ENCODE measurements around the gene GLTPD2. TPM values are rescaled to one million over a fixed set of nuclear protein-coding genes. Genes with fewer than 3 reads are reported as not detected.
A peak's percentile ranks its signal among the peaks of the same experiment; 100 is the strongest.

The GLTPD2 gene
- total and polyA plus RNA-seq, 12 donors: 0.25 TPM; not detected in 11

GRCh38 chr17:4834681-4835020 lies 45.9 kb downstream of the GLTPD2 start:
- no peaks in the 10 kb centered on the region for H3K9me3 ChIP-seq
- peaks cover 0 to 9% (median 0%) of the 10 kb centered on the region in 9 donors for H3K36me3 ChIP-seq
- ATAC-seq: no peak
- H3K27me3 ChIP-seq: no peaks in the 10 kb centered on the region
- DNase-seq: no peak
- H3K27ac ChIP-seq: peak overlapping the region in 8 of 10 donors; percentile 89 to 97 (median 93)
- 69 to 84% methylated on average over 4 of the region's 4 CpGs for WGBS, 2 donors
- H3K4me1 ChIP-seq: peaks cover 10 to 62% (median 58%) of the 10 kb centered on the region in 9 donors
- intact Hi-C loops (cut with DNase I): loop anchor here in 5 of 10 donors (5.0 to 10.0 kb wide), 3 partner anchors 37 to 50 kb away; partner anchors contain the start of gene PSMB6 (in 3 of the 5)
- no peak for TF ChIP-seq CTCF (IDR thresholded peaks at IDR 0.05)
- H3K4me3 ChIP-seq: peak overlapping the region in 9 of 10 donors; percentile 67 to 99 (median 91)

- Histone ChIP-seq H3K4me1 (peaks cover 10 to 78% (median 71%) of the 10 kb centered on the region in 9 donors), H3K27ac (peak overlapping the region in 4 of 10 donors; percentile 0 to 80 (median 30)), H3K36me3 (peaks cover 0 to 9% (median 0%) of the 10 kb centered on the region in 9 donors), H3K9me3 (no peaks in the 10 kb centered on the region), H3K27me3 (no peaks in the 10 kb centered on the region), H3K4me3 (no peak overlapping the region)
- ATAC-seq (no peak), DNase-seq (no peak)
- 77 to 93% methylated on average over 4 of the region's 4 CpGs for WGBS, 2 donors
- intact Hi-C loops (cut with DNase I): loop anchor here in 5 of 10 donors (5.0 to 10.0 kb wide), 3 partner anchors 39 to 49 kb away; partner anchors contain the start of gene PSMB6 (in 3 of the 5)
- TF ChIP-seq CTCF (IDR thresholded peaks at IDR 0.05): no peak
Observed at GRCh38 chr17:4836221-4836620, 47.5 kb downstream of the GLTPD2 start.

GRCh38 chr17:4837471-4838308 lies 48.9 kb downstream of the GLTPD2 start:
- peak overlapping the region; percentile 43 to 84 (median 72) for H3K27ac ChIP-seq
- intact Hi-C loops (cut with DNase I): loop anchor here in 5 of 10 donors (5.0 to 10.0 kb wide), 3 partner anchors 40 to 47 kb away; partner anchors contain the start of gene PSMB6 (in 3 of the 5)

More at GRCh38 chr17:4837471-4838308, 48.9 kb downstream of the GLTPD2 start:
- WGBS, 2 donors: 36 to 42% methylated on average over 13 of the region's 13 CpGs
- Histone ChIP-seq H3K4me3 (no peak overlapping the region), H3K4me1 (peaks cover 10 to 78% (median 71%) of the 10 kb centered on the region in 9 donors), H3K9me3 (no peaks in the 10 kb centered on the region), H3K27me3 (no peaks in the 10 kb centered on the region), H3K36me3 (peaks cover 0 to 9% (median 0%) of the 10 kb centered on the region in 9 donors)
- peak in 3 of 9 donors; percentile 31 to 35 (median 31) for TF ChIP-seq CTCF (IDR thresholded peaks at IDR 0.05)
- DNase-seq: peak; percentile 29 to 42
- peak in 6 of 8 donors; percentile 15 to 78 (median 56) for ATAC-seq

Measured in heart right ventricle (tissue), 16 donors.